ENCODE measurements around the gene ANKRD63. TPM values are rescaled to one million over a fixed set of nuclear protein-coding genes. Genes with fewer than 3 reads are reported as not detected.

ANKRD63 gene
- total RNA-seq, 2 donors from 2014 or later = not detected

DNA sequence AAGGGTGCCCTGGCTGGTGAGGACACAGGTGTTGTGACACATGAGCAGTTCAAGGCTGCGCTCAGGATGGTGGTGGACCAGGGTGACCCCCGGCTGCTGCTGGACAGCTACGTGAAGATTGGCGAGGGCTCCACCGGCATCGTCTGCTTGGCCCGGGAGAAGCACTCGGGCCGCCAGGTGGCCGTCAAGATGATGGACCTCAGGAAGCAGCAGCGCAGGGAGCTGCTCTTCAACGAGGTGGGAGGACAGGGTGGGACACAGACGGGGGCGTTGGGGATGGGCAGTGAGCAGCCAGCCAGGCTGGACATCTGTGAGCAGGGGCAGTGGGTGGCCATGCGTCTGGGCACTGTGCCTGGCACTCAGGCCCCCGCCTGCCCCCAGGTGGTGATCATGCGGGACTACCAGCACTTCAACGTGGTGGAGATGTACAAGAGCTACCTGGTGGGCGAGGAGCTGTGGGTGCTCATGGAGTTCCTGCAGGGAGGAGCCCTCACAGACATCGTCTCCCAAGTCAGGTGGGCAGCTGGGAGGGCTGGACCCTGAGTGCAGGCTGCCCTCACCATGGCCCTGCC is 10.3 kb downstream of the ANKRD63 start:
- TF ChIP-seq, protein P1, sequence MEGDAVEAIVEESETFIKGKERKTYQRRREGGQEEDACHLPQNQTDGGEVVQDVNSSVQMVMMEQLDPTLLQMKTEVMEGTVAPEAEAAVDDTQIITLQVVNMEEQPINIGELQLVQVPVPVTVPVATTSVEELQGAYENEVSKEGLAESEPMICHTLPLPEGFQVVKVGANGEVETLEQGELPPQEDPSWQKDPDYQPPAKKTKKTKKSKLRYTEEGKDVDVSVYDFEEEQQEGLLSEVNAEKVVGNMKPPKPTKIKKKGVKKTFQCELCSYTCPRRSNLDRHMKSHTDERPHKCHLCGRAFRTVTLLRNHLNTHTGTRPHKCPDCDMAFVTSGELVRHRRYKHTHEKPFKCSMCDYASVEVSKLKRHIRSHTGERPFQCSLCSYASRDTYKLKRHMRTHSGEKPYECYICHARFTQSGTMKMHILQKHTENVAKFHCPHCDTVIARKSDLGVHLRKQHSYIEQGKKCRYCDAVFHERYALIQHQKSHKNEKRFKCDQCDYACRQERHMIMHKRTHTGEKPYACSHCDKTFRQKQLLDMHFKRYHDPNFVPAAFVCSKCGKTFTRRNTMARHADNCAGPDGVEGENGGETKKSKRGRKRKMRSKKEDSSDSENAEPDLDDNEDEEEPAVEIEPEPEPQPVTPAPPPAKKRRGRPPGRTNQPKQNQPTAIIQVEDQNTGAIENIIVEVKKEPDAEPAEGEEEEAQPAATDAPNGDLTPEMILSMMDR (IDR thresholded peaks at IDR 0.05) = peak in 2 of 7 experiments; percentile 22 to 45
- no peak for TF ChIP-seq POLR2A (IDR thresholded peaks at IDR 0.05)
- no peak for ATAC-seq
- H3K9me3 ChIP-seq = no peaks in the 10 kb centered on the region
- no peak overlapping the region for H3K4me3 ChIP-seq
- WGBS, 2 donors = 37 to 72% methylated on average over 10 to 20 of the region's 20 CpGs
- intact Hi-C loops (cut with DNase I) = loop anchor here (5.0 to 10.0 kb wide), 2 partner anchors 50 to 228 kb away; no protein-coding TSS in a partner anchor
- H3K36me3 ChIP-seq (replicated peaks in 1 of 2; ENCODE audit: insufficient read depth in 1 of 2, low read depth in 2 of 2) = no peaks in the 10 kb centered on the region
- DNase-seq = peak in 2 of 4 donors; percentile 25 to 63
- no peaks in the 10 kb centered on the region for H3K4me1 ChIP-seq
- H3K27ac ChIP-seq = no peak overlapping the region
- H3K27me3 ChIP-seq = no peaks in the 10 kb centered on the region

DNA sequence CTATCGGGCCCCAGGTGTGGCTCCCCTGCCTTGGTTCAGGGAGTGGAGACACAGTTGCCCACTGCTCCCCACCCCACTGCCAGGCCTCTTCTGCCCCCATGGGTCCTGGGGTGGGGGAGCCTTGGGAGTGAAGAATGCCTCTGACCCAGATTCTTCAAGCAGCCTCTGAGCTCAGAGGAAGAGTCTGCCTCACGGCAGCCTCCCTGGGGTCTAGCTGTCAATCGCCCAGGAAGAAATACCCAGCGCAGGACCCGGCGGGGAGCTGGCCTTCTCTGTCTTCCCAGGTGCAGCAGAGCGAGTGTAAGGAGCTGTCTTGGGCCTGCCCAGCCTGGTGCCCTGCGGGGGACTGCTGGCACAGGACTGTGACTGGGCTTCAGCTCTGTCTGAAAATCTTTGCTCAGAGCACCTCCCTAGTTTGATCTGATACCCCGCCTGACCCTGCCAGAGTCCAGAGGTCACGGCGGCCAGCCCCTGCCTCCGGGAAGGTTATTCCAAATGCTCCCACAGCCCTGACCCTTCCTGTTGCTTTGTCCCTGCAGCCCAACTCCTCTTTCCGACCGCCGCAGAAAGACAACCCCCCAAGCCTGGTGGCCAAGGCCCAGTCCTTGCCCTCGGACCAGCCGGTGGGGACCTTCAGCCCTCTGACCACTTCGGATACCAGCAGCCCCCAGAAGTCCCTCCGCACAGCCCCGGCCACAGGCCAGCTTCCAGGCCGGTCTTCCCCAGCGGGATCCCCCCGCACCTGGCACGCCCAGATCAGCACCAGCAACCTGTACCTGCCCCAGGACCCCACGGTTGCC is 11.0 kb downstream of the ANKRD63 start:
- TF ChIP-seq, protein P1 (IDR thresholded peaks at IDR 0.05) = no peak
- no peak for TF ChIP-seq POLR2A (IDR thresholded peaks at IDR 0.05)
- H3K27ac ChIP-seq = no peak overlapping the region
- 84 to 86% methylated on average over 13 to 24 of the region's 25 CpGs for WGBS, 2 donors
- ATAC-seq (no peak), DNase-seq (no peak)
- no peaks in the 10 kb centered on the region for H3K36me3 ChIP-seq (replicated peaks in 1 of 2; ENCODE audit: insufficient read depth in 1 of 2, low read depth in 2 of 2)
- intact Hi-C loops (cut with DNase I) = loop anchor here (5.0 to 10.0 kb wide), 2 partner anchors 50 to 227 kb away; no protein-coding TSS in a partner anchor
- H3K4me3 ChIP-seq = no peak overlapping the region
- no peaks in the 10 kb centered on the region for H3K27me3 ChIP-seq
- H3K9me3 ChIP-seq = no peaks in the 10 kb centered on the region
- H3K4me1 ChIP-seq = no peaks in the 10 kb centered on the region

DNA sequence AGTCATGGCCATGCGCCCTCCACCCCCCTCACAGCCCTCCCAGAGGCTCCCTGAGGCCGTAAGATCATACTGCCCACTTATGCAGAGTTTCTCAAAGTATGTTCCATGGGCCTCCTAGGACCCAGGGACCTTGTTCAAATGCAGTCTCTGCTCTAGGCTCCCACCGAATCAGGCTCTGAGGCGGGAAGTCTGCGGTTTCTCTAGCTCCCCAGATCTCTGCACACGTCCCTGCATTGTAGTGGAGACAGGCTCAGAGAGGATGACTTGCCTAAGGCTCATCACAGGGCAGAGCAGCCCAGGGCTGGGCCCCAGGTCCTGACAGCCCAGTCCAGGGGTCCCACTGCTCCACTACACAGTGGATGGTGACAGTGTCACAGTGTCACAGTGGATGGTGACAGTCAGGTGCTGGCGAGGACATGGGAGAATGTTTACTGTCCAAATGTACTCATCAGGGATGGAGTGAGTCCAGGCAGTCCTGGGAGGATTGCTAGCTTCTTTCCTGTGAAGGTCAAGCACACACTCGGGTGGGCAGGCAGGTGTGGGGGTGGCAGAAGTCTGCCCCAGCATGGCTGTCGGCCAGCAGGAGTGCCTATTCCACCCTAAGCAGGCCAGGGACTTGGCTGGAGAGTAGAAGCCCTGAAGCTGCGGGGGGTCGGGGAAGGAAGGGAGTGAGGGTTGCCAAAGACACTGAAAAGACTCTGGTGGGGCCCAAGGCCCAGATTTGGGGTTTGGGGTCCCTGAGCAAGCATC is 12.4 kb downstream of the ANKRD63 start:
- intact Hi-C loops (cut with DNase I) = loop anchor here (5.0 to 10.0 kb wide), 2 partner anchors 48 to 226 kb away; no protein-coding TSS in a partner anchor
- Histone ChIP-seq H3K4me1 (no peaks in the 10 kb centered on the region), H3K36me3 (replicated peaks in 1 of 2; ENCODE audit: insufficient read depth in 1 of 2, low read depth in 2 of 2) (no peaks in the 10 kb centered on the region), H3K4me3 (no peak overlapping the region), H3K9me3 (no peaks in the 10 kb centered on the region), H3K27ac (no peak overlapping the region), H3K27me3 (no peaks in the 10 kb centered on the region)
- DNase-seq (no peak), ATAC-seq (no peak)
- no peak for TF ChIP-seq POLR2A (IDR thresholded peaks at IDR 0.05)
- TF ChIP-seq, protein P1 (IDR thresholded peaks at IDR 0.05) = no peak
- 71 to 82% methylated on average over 11 of the region's 11 CpGs for WGBS, 2 donors

DNA sequence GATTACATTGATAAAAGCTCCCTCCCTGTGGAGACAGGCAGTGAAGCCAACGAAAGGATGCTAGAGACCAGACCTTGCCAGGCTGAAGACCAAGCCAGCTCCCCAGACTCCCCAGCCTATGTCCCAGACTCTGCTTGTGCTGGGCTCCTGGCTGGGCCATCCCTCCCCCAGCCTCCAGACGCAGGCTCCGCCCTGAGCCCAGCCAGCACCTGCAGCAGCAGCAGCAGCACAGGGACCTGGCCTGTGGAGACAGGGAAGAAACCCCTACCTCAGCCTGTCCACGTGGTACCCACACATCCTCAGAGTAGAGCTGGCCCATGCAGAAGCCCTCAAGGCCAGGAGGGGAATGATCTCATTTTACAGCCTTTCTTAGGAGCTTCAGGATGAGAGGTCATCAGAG is 13.3 kb downstream of the ANKRD63 start:
- ATAC-seq (no peak), DNase-seq (no peak)
- TF ChIP-seq POLR2A (IDR thresholded peaks at IDR 0.05) = no peak
- TF ChIP-seq, protein P1 (IDR thresholded peaks at IDR 0.05) = no peak
- 84 to 87% methylated on average over 3 to 4 of the region's 4 CpGs for WGBS, 2 donors
- no peak overlapping the region for H3K27ac ChIP-seq
- H3K4me1 ChIP-seq = no peaks in the 10 kb centered on the region
- no peaks in the 10 kb centered on the region for H3K9me3 ChIP-seq
- H3K36me3 ChIP-seq (replicated peaks in 1 of 2; ENCODE audit: insufficient read depth in 1 of 2, low read depth in 2 of 2) = no peaks in the 10 kb centered on the region
- H3K27me3 ChIP-seq = no peaks in the 10 kb centered on the region
- no peak overlapping the region for H3K4me3 ChIP-seq
- intact Hi-C loops (cut with DNase I) = loop anchor here (5.0 to 10.0 kb wide), 2 partner anchors 47 to 225 kb away; no protein-coding TSS in a partner anchor
